GM23248 (cell line): ENCODE measurements around the gene RCC2. TPM values are rescaled to one million over a fixed set of nuclear protein-coding genes. Genes with fewer than 3 reads are reported as not detected.
"Not testable (repeated sequence)": the region's sequence is repeated elsewhere in the genome, so short reads cannot be mapped to it uniquely, and the experiment has no call there.

Experiments
- DNase-seq: peaks from one replicate; pipeline ENCODE4 v3.0.0-alpha.2; 2015
- H2AFZ ChIP-seq: fragments of 200-600 bp; sonication (generic); 2 replicates; pipeline ENCODE4 v1.6.1; 2016; ENCODE audit warnings: antibody characterized with exemption
- H3F3A ChIP-seq: fragments of 200-600 bp; sonication (generic); 2 replicates; pipeline ENCODE4 v1.6.1; 2016; ENCODE audit warnings: mild to moderate bottlenecking, antibody characterized with exemption, mixed run types; ENCODE audit not compliant: insufficient read depth
- H3K27ac ChIP-seq: fragments of 200-600 bp; sonication (generic); 2 replicates; pipeline ENCODE4 v1.5.1; 2016; ENCODE audit warnings: mild to moderate bottlenecking
- H3K27me3 ChIP-seq: fragments of 200-600 bp; sonication (generic); replicated peaks from 2 replicates; pipeline ENCODE4 v1.6.1; 2016; ENCODE audit warnings: mild to moderate bottlenecking; ENCODE audit not compliant: insufficient read depth
- H3K36me3 ChIP-seq: fragments of 200-600 bp; sonication (generic); 2 replicates; pipeline ENCODE4 v1.6.1; 2016; ENCODE audit warnings: low read depth, mild to moderate bottlenecking
- H3K4me1 ChIP-seq: fragments of 200-600 bp; sonication (generic); 2 replicates; pipeline ENCODE4 v1.6.1; 2016; ENCODE audit warnings: mild to moderate bottlenecking; ENCODE audit not compliant: insufficient read depth
- H3K4me2 ChIP-seq: fragments of 200-600 bp; sonication (generic); one replicate; pipeline ENCODE4 v1.6.1; 2016; ENCODE audit warnings: mild to moderate bottlenecking; ENCODE audit not compliant: unreplicated experiment
- H3K4me3 ChIP-seq: fragments of 200-600 bp; sonication (generic); 2 replicates; pipeline ENCODE4 v1.5.1; 2016; ENCODE audit warnings: mild to moderate bottlenecking
- H3K79me2 ChIP-seq: fragments of 200-600 bp; sonication (generic); 2 replicates; pipeline ENCODE4 v1.6.1; 2016; ENCODE audit warnings: mild to moderate bottlenecking; ENCODE audit not compliant: insufficient read depth
- H3K9ac ChIP-seq: fragments of 200-600 bp; sonication (generic); 2 replicates; pipeline ENCODE4 v1.6.1; 2016; ENCODE audit warnings: mild to moderate bottlenecking
- H3K9me2 ChIP-seq: fragments of 200-600 bp; sonication (generic); 2 replicates; pipeline ENCODE4 v1.6.1; 2016; ENCODE audit warnings: mixed run types, mild to moderate bottlenecking, moderate library complexity; ENCODE audit not compliant: insufficient read depth
- H3K9me3 ChIP-seq: fragments of 200-600 bp; sonication (generic); one replicate; pipeline ENCODE4 v1.6.1; 2017; ENCODE audit warnings: low read depth
- H4K20me1 ChIP-seq: fragments of 200-600 bp; sonication (generic); 2 replicates; pipeline ENCODE4 v1.6.0; 2016; ENCODE audit not compliant: insufficient read depth
- EZH2 ChIP-seq: fragments of 200-600 bp; sonication (generic); IDR thresholded peaks from 2 replicates; pipeline ENCODE4 v1.6.1; 2018; ENCODE audit warnings: antibody characterized with exemption, mild to moderate bottlenecking; ENCODE audit not compliant: insufficient read depth, poor library complexity, severe bottlenecking
- EZH2phosphoT487 ChIP-seq: fragments of 200-600 bp; sonication (generic); IDR thresholded peaks from 2 replicates; pipeline ENCODE4 v1.6.1; 2018; ENCODE audit warnings: antibody characterized with exemption, moderate library complexity, mild to moderate bottlenecking, low read depth; ENCODE audit not compliant: insufficient read depth
- WGBS, 2 experiments: methylation state at CpG; one replicate each; pipeline ENCODE4 v1.1.6; 2015 to 2017; ENCODE audit warnings: low lambda C conversion rate in 2 of 2, low coverage in 1 of 2; ENCODE audit errors: missing lambda C conversion rate in 2 of 2; 5-methylcytosine and 5-hydroxymethylcytosine counted together
- in situ Hi-C: fragments of 300-500 bp; cut with MboI; formaldehyde crosslinking; loops from 2 replicates; pipeline ENCODE4 v1.15.0; 2020
- polyA plus RNA-seq: library from polyadenylated mRNA; unstranded; fragments of >200 nt; fragmentation: Nextera tagmentation; extraction: Ambion mirVana; gene quantifications from 2 replicates; pipeline ENCODE4 v1.2.1, GENCODE V29; 2016
- total RNA-seq: library from RNA; depleted of rRNA; stranded (reverse); fragments of >200 nt; shearing (Covaris generic); gene quantifications from 2 replicates; pipeline ENCODE4 v1.2.3, GENCODE V29; 2014

Gene RCC2
- total and polyA plus RNA-seq, 2 experiments from 2014 or later: 10.9 to 38.3 TPM

GRCh38 chr1:17412093-17412870, 27.2 kb downstream of the RCC2 start:
- Histone ChIP-seq H3K9me3 (no peaks in the 10 kb centered on the region), H3K27me3 (no peaks in the 10 kb centered on the region), H4K20me1 (no peaks in the 10 kb centered on the region), H3K9me2 (no peaks in the 10 kb centered on the region), H3K4me2 (no peak overlapping the region), H2AFZ (no peak overlapping the region), H3K36me3 (peaks cover 64% of the 10 kb centered on the region), H3F3A (0 out of 2 replicates have a peak, but pooled peaks cover 7% of the 10 kb centered on the region), H3K27ac (no peak overlapping the region), H3K79me2 (peaks cover 6% of the 10 kb centered on the region; the same call in 1 of the 2 replicates), H3K4me3 (no peak overlapping the region), H3K9ac (no peak overlapping the region), H3K4me1 (no peaks in the 10 kb centered on the region)
- TF ChIP-seq EZH2 (no peak), EZH2phosphoT487 (no peak)
- 91 to 95% methylated on average over 16 of the region's 16 CpGs for WGBS, 2 experiments
- no peak for DNase-seq
- in situ Hi-C loops: no loop called here

- Histone ChIP-seq H3K4me3 (no peak overlapping the region), H3K4me1 (no peaks in the 10 kb centered on the region), H3K27ac (no peak overlapping the region), H3K79me2 (peaks cover 6% of the 10 kb centered on the region; the same call in 1 of the 2 replicates), H3K36me3 (peaks cover 42% of the 10 kb centered on the region; the same call in 1 of the 2 replicates), H4K20me1 (no peaks in the 10 kb centered on the region), H3K9me3 (no peaks in the 10 kb centered on the region), H3K27me3 (no peaks in the 10 kb centered on the region), H3K9ac (no peak overlapping the region), H2AFZ (no peak overlapping the region), H3K9me2 (no peaks in the 10 kb centered on the region), H3F3A (0 out of 2 replicates have a peak, but pooled peaks cover 7% of the 10 kb centered on the region), H3K4me2 (no peak overlapping the region)
- no peak for DNase-seq
- TF ChIP-seq EZH2: no peak
- TF ChIP-seq EZH2phosphoT487: no peak
- in situ Hi-C loops: no loop called here
- 96 to 97% methylated on average over 10 of the region's 10 CpGs for WGBS, 2 experiments
Measured at GRCh38 chr1:17409391-17409811, 30.1 kb downstream of the RCC2 start.

- H3K79me2 ChIP-seq, H3F3A ChIP-seq, H3K4me1 ChIP-seq, H3K27me3 ChIP-seq, H3K4me2 ChIP-seq, H3K9ac ChIP-seq, H2AFZ ChIP-seq, in situ Hi-C loops, H3K9me3 ChIP-seq, H3K4me3 ChIP-seq, H3K27ac ChIP-seq, DNase-seq, H4K20me1 ChIP-seq, H3K9me2 ChIP-seq: not testable (repeated sequence)
- 92 to 93% methylated on average over 30 of the region's 30 CpGs for WGBS, 2 experiments
- peaks cover 31% of the 10 kb centered on the region; the same call in 1 of the 2 replicates for H3K36me3 ChIP-seq
Measured at GRCh38 chr1:17407786-17408514, 31.5 kb downstream of the RCC2 start.

GRCh38 chr1:17406760-17407475, 32.6 kb downstream of the RCC2 start:
- H3F3A ChIP-seq, H4K20me1 ChIP-seq, H3K4me1 ChIP-seq, H3K4me3 ChIP-seq, H3K79me2 ChIP-seq, H3K27me3 ChIP-seq, H3K9ac ChIP-seq, H3K9me2 ChIP-seq, H3K27ac ChIP-seq, H3K9me3 ChIP-seq, H3K4me2 ChIP-seq, H2AFZ ChIP-seq, in situ Hi-C loops, DNase-seq: not testable (repeated sequence)
- peaks cover 21% of the 10 kb centered on the region; the same call in 1 of the 2 replicates for H3K36me3 ChIP-seq
- WGBS, 2 experiments: 82 to 83% methylated on average over 16 of the region's 16 CpGs
